Activated CD4-positive, CD25-positive, alpha-beta regulatory T cell treated with anti-CD3 and anti-CD28 coated beads, Interleukin-2, amount 50 U/mL, for 24 hours (primary cell): ENCODE measurements around the gene CACNA2D4.

Experiments
- ATAC-seq, 2 donors: fragments of 150-1000 bp; cut with Tn5 transposase; one replicate each; pipeline ENCODE4 v1.10.0; 2021; ENCODE audit warnings: mild to moderate bottlenecking in 1 of 2, moderate library complexity in 1 of 2

Gene CACNA2D4

DNA sequence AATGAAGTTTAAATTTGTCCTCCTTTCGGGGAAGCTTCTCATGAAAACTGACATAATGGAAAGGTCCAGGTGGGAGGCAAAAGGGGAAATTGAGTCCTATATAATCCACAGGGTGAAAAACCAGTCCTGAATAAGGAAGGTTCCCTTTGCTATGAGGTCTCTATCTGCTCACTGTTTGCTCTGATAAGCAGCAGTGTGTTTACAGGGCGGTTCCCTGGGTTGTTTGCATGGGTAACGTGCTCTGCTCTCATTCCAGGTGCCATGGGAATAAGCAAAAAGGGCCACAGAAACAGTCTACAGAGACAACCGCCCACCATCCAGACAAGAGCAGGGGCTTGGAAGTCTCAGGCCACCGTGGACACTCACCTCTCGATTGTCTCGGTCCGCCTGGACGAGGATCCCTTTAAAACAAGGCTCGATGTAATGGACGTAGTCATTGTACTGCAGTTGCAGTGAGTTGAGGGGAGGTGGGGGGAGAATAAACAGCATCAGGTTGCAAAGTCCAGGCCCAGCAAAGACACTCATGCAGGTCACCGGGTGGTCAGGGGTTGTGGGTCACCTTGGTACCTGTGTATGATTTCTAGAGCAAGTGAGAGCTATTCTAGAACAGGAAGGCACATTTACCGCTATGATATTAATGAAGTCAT is 32.7 kb downstream of the CACNA2D4 start:
- no peak for ATAC-seq

DNA sequence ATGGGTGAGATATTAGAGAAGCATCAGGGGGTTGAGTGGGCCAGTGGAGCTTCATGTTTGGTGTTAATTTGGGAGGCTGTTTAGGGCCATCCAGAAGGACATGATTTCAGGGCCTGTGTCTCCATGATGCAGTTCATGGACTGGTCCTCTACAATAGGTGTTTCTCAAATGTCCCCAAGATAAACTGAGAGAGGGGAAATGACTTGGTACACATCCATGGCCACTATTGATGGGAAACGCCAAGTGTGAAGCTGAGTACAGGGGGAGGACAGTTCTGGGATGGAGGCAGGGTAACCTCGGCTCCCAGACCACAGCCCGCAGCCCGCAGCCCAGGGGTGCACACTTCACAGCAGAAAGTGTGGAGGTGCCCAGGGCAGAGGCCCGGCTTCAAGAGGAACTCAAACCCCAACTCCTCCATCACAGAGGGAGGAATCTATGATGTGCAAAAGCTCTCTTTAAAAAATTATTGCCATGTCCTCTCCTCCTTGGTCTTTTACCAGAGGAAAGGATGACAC is 33.3 kb downstream of the CACNA2D4 start:
- ATAC-seq: no peak

DNA sequence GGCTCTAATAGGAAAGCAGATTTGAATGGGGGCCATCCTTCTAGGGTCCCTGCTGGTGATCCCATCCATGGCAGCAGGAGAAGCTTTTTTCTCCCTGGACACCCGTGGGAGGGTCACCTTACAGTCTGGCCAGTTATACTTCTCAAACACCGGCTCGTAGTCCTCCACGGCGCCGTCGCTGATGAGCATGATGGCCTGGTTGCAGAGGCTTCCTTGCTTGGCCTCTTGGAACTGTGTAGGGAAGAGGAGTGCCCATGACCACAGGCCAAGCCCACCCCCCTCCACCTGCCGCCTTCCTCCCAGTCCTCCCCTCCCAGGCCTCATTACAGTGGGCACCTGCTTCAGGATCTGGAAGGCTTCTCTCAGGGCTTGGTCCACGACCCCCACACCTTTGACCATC is 33.8 kb downstream of the CACNA2D4 start:
- no peak for ATAC-seq

DNA sequence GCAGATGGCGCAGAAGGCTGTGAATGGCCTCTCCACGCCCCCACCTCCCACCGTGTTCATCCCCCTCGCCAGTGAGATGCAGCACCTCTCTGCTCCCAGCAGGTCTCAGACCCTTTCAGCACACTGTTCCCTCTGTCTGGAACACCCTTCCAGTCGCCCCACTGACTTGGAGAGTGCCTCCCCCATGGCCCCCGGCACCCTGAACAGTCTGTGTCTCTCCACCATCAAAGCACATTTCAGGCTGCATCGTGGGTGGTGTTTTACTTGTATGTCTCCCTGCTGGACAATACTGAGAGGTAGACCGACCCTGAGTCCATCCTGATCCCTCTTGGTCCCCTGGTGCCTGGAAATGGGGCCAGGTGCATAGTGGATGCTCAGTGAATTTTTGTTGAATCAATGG is 34.9 kb downstream of the CACNA2D4 start:
- no peak for ATAC-seq

DNA sequence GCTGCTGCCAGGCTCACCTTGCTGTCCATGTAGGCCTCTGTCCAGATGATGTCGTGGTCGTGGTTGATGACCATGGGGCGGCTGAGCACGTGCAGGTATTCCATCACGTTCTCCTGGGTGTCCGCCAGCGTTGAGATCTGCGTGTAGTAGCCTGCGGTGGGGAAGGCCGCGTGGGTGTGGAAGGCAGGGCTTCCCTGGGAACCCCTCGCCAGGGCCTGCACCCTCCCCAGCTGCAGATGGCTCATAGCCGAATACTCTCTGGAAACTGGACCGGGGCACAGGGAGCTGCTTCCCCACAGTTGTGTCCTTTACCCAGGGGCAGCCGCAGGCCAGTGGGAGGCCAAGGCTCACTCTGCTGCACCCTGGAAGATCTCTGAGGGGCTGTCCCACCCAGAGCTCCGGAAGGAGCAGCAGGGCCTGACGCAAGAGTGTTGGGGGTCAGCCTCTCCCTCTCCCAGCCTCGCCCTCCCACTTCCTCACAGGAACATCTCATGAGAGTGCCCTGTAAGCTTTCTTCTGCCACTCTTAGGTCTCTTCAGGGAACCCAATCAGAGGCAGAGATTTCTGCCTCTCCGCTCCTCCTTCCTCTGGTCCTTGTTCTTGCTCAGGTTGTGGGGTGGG is 35.5 kb downstream of the CACNA2D4 start:
- ATAC-seq: no peak

DNA sequence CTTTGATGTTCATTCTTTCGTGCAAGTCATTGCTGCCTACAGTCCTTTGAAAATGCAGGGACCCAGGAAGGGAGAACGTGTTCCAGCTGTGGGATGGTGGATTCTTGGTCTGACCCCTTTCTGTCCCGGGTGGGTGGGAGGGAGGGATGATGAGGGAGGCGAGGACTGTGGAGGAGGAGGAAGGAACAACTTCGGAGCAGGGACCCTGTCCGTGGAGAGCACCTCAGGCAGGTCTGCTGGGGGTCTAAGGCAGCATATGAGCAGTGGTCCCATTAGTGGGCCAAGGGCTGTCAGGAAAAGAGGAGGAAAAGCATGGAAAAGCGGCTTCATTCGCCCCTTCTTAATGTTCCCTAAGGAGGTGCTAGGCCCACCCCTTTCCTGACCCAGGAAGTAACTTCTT is 36.0 kb downstream of the CACNA2D4 start:
- ATAC-seq: no peak

DNA sequence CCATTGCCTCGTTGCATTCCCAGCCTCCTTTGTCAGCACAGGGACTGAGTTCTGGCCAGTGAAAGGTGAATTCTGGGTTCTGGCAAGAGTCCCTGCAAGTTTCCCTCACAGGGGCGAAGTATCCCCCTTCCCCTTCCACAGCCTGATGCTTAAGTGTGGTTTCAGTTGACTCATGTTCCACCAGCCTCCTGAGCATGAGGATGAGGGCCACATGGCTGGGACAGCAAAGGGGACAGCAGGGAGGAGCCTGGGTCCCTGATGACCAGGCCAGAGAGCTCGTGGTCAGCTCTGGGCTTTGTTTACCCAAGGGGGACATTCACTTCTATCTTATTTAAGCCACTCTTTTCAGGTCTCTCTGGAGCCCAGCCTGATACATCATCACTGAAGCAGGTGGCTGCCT is 36.5 kb downstream of the CACNA2D4 start:
- ATAC-seq: no peak

DNA sequence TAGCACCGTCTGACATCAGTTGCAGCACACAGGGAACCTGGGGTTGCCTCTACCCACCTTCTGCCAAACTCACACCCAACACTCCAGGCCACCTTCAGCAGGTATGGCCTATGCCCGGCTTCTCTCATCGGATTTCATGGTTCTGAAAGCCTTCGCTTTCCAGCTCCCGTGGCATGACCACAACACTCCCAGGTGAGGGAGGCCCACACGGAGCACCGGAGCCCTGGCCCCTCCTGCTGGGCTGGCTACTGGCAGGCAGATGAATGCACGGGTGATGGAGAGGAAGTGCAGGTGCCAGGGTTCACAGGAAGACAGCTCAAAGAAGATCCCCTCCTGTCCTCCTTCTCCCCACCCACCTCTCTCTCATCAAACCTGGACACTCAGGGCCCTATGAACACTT is 37.2 kb downstream of the CACNA2D4 start:
- ATAC-seq: no peak

DNA sequence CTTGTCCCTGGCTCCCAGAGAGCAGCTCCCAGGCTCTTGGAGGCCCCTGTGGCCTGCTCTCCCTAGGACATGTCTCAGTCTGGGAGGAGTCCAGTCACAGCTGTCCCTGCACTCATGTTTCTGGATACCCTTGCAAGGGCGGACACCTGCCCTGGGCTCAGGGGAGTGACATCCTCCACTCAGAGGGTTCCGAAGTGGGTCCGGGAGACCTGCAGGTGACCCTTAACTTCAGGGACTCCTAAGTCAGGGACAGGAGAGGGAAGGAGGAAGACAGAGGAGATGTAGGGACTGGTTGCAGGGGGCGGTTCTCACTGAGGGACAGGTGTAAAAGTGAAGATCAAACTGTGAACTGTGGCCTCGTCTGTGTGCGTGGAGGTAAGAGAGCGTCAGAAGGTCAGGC is 37.6 kb downstream of the CACNA2D4 start:
- ATAC-seq: no peak

DNA sequence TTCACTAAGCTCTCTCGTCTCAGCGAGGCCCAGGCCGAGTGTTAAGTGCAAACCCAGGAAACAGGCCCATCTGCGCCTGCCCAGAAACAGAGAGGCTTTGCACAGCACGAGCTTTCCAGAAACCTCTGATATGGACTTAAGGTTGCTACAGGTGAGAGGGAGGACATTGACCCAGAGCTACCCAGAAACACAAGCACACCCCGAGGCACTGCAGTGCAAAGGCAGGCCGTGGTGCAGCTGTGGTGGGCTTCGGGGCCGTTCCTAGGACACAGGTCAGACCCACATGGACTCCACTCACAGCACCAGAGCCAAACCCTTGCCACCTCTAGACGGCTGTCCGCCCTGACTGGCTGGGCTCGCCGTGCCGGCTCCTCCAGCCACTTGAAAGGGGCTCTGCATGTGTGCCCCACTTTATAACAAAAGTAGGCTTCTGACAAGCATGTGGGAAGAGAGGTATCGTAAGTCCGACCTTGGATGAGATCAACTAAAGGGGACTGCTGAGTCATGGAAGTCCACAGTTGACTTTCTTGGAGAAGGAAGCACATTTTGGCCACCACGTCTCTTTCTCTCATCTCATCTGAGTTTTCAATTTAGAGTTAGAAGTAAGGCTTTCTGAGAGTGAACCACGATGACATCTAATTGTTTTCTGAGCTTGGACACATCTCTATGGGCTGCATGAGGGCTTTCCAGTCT is 38.2 kb downstream of the CACNA2D4 start:
- ATAC-seq: no peak

DNA sequence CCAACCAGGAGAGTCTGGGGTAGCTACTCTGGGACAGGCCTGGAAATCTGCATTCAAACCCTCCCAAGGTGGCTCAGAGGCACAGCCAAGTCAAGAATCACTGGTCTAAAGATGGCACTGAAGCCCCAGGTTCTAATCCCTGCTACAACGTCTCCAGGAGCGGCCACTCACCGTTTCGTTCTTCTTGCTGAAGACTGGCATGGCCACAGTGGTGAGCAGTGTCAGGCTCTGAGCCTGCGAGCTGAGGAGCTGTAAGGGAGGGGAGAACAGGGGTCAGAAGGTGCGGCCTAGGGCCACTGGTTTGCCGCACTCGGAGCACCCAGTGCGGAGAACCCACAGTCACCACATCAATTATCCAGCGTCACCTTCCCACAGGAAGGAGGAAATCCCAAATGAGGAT is 38.8 kb downstream of the CACNA2D4 start:
- ATAC-seq: no peak

DNA sequence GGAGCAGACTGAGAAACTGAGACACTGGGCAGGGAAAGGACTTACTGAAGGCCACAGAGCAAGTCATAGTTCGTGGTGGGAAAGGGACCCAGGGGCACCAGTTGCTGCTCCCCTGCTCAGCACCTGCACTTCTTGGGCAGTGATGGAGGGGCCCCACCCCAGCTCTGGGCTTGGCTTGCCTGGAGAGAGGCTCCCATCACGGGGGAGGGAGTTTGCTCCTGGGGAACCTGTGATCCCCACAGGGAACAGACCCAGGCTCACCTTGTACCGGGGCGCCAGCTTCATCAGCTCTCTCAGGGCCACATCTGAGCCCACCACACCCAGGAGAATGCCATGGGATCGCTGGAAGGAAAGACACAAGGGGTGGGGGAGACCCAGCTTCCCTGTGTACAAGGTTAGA is 39.8 kb downstream of the CACNA2D4 start:
- ATAC-seq: no peak

DNA sequence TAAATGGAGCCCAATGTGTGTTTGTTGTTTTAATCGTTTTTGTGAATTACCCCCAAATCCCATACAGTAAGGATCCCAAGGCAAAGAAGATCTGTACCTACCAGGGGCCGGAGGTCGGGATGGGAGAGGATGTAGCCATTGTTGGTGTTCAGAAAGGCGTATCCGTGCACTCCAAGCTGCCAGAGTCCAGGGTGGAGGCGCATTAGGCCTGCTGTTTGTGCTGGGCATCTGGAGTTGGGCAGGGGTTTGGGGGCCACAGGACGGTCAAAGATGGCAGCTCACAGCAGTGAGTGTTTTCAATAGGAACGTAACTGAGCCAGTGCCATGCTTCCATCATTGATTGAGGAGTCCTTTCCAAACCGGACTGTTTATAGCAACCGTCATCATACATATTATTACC is 40.2 kb downstream of the CACNA2D4 start:
- ATAC-seq: no peak

DNA sequence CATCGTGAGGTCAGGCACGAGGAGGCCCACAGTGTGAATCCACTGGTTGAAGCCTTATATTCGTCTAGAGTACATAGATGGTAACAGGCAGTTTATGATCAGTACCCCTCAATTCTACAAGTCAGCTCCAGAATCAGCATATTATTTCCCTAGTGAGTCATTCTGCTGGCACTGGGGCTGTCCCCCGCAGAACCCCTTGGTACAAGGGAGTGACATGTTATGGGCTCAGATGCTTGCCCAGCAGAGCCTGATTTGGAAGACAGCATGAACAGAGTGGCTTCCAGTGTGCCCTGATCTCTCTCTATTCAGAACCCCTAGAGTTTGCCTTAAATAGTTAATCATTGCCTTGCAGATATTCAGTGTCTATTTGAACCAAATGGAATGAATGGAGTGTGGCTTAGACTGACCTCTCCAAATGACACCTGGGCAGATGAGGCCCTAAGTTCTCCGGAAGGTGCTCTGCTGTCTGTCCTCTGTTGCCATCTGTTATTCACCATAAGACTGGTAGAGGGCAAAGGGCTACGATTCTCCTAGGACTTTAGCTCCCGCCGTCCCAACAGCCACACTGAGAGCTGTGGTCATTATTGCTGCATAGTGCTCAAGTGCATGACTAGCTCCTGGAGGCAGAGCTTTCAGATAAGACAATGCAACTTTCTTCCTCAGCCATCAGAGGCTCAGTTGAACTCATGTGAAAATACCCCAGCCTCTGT is 41.1 kb downstream of the CACNA2D4 start:
- no peak for ATAC-seq

DNA sequence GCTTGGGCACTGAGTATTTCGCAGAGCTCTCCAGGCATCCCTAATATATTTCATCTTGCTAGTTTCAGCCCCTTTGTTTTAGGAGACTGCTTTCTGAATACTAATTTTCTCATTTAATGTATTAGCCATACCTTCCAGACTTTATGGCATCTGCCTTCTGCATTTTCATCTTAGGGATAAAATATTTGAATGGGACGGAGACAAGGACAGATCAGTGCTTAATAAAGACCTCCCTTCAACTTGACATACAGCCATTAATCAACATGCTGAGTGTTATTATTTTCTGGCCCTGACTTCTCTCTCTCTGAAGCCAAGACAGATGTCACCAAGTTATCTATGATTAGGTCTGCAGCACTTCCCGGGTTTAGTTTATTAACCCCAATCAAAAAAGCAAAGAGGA is 42.4 kb downstream of the CACNA2D4 start:
- ATAC-seq: no peak

DNA sequence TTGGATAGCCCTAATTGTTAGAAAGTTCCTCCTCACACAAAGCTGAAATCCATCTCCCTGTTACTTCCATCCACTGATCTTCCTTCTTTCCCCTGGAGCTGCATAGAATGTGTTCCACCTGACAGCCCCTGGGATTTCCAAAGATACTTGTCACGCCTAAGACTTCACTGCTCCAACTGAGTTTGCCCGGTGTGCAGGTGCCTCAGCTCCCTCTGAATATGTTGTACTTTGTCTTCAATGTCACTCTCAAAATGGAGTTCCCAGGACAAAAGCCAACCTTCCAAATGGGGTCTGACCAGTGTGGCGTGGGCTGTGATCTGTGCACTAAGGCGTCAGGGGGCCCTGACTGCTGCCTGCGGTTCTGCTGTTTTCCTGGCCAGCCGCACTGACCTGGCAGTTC is 42.8 kb downstream of the CACNA2D4 start:
- no peak for ATAC-seq

DNA sequence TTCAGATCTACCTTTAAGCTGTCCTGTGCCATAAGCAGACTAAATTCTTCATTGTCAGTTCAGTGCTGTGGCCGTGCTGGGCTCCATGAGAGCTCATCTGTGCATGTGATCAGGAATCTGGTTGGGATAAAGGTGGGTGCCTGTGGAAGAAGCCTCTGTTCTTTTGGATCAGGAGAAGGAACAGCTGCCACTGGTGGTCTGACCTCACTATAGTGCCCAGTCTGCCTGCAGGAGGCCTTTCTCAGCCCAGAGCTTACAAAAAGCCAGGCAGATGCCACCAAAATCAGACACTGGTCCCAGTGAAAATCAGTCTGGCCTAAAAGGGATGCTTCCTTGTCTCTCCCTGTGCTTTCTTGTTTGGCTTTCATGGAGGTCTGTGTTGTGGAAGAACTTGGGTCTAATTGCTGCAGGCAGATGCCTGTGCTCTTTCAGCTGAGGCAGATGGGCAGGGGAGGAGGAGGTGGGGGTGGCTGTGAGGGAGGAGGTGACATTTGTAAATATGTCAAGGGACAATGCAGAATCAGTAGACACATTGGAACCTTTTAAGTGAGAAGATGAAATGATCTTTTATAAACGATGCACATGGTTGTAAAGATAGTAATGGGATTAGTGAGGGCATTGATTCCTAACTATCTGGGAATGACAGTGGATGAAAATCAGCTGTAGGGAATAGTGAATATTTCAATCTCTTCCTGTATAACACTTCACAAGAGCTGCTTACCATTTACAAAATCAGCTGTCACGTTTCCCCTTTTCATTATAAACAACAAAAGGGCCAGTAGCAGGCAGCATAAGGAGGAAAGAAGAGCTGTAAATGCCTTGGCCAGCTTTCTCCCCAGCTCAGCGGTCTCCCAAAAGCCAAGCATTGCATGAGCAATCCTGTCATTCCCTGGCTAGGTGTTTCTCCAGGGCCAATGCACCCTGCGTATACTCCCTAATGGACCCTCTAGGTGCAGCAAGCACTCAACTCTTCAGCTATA is 44.6 kb downstream of the CACNA2D4 start:
- no peak for ATAC-seq

DNA sequence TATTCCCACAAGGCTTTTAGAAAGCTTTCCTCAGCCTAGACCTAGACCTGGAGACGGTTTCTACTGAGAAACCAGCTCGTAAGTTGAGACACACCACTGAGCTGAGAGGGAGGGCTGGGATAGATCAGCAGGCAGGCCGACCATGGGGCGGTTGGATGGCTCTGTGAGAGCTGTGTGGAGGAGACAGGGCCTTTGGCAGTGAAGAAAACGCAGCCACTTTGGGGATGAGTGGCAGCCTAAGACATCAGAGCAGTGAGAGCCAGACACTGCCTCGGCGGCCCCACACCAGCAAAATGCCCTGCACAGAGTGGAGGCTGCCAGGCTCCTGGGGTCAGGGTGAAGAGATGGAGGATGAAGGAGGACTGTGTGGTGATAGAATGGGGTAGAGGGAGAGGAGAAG is 46.0 kb downstream of the CACNA2D4 start:
- no peak for ATAC-seq

DNA sequence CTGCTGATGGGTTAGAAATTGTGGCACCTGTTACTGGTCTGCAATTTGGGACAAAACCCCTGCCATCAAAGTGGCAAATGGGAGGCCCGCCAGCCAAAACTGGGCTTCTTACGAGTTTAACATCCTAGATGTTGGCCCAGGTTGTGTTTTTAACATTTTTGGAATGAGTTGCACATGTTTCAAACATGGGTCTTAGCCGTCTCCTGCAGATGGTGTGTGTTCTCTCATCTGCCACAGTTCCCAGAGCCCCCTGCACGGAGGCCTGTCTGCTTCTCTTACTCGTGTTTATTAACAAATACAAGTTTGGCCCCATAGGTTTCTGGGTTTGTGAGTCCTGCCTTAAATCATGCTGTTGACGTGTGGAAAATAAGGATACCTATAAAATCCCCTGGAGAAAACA is 46.5 kb downstream of the CACNA2D4 start:
- no peak for ATAC-seq

DNA sequence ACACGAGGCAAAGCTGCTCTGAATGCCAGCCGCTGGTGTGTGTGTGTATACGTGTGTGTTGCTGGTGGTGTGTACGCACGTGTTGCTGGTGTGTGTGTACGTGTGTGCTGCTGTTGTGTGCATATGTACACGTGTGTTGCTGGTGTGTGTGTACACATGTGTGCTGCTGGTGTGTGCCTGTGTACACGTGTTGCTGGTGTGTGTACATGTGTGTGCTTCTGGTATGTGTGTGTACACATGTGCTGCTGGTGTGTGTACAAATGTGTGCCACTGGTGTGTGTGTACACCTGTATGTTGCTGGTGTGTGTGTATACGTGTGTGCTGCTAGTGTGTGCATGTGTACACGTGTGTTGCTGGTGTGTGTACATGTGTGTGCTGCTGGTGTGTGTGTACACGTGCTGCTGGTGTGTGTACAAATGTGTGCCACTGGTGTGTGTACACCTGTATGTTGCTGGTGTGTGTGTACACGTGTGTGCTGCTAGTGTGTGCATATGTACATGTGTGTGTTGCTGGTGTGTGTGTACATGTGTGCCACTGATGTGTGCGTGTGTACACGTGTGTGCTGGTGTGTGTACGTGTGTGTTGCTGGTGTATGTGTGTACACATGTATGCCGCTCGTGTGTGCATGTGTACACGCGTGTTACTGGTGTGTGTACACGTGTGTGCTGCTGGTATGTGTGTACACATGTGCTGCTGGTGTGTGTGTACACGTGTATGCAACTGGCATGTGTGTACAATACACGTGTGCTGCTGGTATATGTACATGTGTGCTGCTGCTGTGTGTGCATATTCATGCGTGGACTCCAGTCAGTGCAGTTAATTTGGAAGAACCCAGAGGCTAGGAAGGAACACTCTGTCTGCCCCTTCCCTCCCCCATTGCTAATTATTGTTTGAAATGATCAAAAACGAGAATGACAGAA is 47.2 kb downstream of the CACNA2D4 start:
- ATAC-seq: no peak

DNA sequence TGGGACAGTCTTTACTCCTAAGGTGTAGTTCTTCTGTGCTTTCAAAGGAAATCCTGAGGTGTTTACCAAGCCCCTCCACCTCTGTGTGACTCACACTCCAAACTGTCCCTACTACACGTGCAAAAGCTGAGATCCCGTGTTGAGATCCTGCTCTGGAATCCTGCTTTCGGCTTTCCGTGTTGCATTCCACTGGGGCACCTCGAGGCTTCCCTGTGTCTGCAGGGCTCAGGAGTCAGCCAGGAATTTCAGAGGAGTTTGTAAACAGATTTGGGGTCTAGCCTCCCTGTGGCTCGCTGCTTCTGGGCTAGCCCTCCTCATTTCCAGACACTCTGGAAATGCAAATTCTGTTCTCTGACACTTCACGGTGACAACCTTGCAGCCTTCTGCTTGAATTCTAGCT is 48.4 kb downstream of the CACNA2D4 start:
- no peak for ATAC-seq
